Gastroesophageal sphincter (tissue), 4 donors: ENCODE data around the gene KCNMA1. TPM values are rescaled to one million over a fixed set of nuclear protein-coding genes. Genes with fewer than 3 reads are reported as not detected.

Experiments used
- ATAC-seq: fragments of 150-250 bp; one replicate; pipeline ENCODE4 v1.9.1; 2016; ENCODE audit warnings: mild to moderate bottlenecking, moderate library complexity
- H3K27ac ChIP-seq, 4 donors: fragments of 200-600 bp; sonication (generic) in 3 of 4; 1 replicate in 3 of 4; 2 replicates in 1 of 4; pipeline ENCODE4 v1.5.1; 2016 to 2019
- H3K27me3 ChIP-seq: fragments of 200-600 bp; sonication (generic); one replicate; pipeline ENCODE4 v1.5.1; 2019
- H3K36me3 ChIP-seq, 2 donors: fragments of 200-600 bp; sonication (generic); one replicate each; pipeline ENCODE4 v1.5.1; 2019; ENCODE audit warnings: control low read depth in 1 of 2
- H3K4me1 ChIP-seq, 3 donors: fragments of 200-600 bp; sonication (generic); 1 replicate in 2 of 3; 2 replicates in 1 of 3; pipeline ENCODE4 v1.5.1; 2016 to 2019; ENCODE audit warnings: control low read depth in 2 of 3
- H3K4me3 ChIP-seq, 2 donors: fragments of 200-600 bp; sonication (generic); one replicate each; pipeline ENCODE4 v1.5.1; 2019; ENCODE audit warnings: mild to moderate bottlenecking in 1 of 2, moderate library complexity in 1 of 2
- H3K9me3 ChIP-seq, 3 donors: fragments of 200-600 bp; sonication (generic); one replicate each; pipeline ENCODE4 v1.5.1; 2017 to 2019; ENCODE audit warnings: control low read depth in 2 of 3
- EP300 ChIP-seq: sonication (generic); formaldehyde crosslinking; IDR thresholded peaks from one replicate; pipeline ENCODE4 v1.6.1; 2017; ENCODE audit warnings: antibody characterized with exemption, mild to moderate bottlenecking
- POLR2A ChIP-seq, 2 donors: fragments of 450-650 bp; IDR thresholded peaks; one replicate each; pipeline ENCODE4 v1.6.1; 2017; ENCODE audit warnings: antibody characterized with exemption in 2 of 2, mild to moderate bottlenecking in 2 of 2, moderate library complexity in 1 of 2
- POLR2AphosphoS5 ChIP-seq: sonication (generic); formaldehyde crosslinking; IDR thresholded peaks from one replicate; pipeline ENCODE4 v1.6.1; 2017; ENCODE audit warnings: antibody characterized with exemption
- WGBS, 2 donors: methylation state at CpG; one replicate each; pipeline ENCODE4 v1.1.5; 2018; ENCODE audit warnings: low coverage in 1 of 2; 5-methylcytosine and 5-hydroxymethylcytosine counted together
- total RNA-seq, 4 donors: library from RNA; depleted of rRNA; stranded (reverse); fragments of >200 nt; gene quantifications; one replicate each; pipeline ENCODE4 v1.1.0, GENCODE V29; 2016
- TF ChIP-seq, protein P1 (sequence below), 4 experiments: fragments of 200-600 bp in 2 of 4; fragments of 450-650 bp in 2 of 4; sonication (generic) in 1 of 4; IDR thresholded peaks; one replicate each; pipeline ENCODE4 v1.5.1; 2017 to 2019; ENCODE audit warnings: antibody characterized with exemption in 4 of 4, mild to moderate bottlenecking in 2 of 4, moderate library complexity in 2 of 4

The KCNMA1 gene
- total RNA-seq, 4 donors from 2014 or later, result 168 to 389 (median 323) TPM

DNA sequence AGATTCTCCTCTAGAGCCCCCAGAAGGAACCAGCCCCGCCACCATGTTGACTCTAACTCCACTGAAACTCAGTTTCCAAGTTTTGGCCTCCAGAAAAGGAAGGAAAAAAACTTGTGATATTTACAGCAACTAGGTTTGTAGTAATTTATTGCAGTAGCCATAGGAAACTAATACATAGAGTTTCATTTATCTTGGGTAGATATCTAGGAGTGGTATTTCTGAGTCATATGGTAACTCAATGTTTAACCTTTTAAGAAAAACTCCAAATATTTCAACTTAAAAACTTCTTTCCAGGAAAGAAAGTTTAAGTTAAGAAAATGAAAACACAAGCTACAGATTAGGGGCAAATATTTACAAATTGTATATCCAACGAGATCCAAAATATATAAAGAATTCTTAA is 576.7 kb downstream of the KCNMA1 start:
- H3K27me3 ChIP-seq, result no peaks in the 10 kb centered on the region
- no peak overlapping the region for H3K4me3 ChIP-seq
- 90 to 93% methylated on average over 2 of the region's 2 CpGs for WGBS, 2 donors
- ATAC-seq, result no peak
- H3K36me3 ChIP-seq, result peaks cover 0 to 26% of the 10 kb centered on the region in 2 donors
- H3K4me1 ChIP-seq, result peaks cover 0 to 2% (median 0%) of the 10 kb centered on the region in 3 donors
- H3K27ac ChIP-seq, result no peak overlapping the region
- no peak for TF ChIP-seq POLR2AphosphoS5
- TF ChIP-seq EP300, result no peak
- TF ChIP-seq, protein P1, sequence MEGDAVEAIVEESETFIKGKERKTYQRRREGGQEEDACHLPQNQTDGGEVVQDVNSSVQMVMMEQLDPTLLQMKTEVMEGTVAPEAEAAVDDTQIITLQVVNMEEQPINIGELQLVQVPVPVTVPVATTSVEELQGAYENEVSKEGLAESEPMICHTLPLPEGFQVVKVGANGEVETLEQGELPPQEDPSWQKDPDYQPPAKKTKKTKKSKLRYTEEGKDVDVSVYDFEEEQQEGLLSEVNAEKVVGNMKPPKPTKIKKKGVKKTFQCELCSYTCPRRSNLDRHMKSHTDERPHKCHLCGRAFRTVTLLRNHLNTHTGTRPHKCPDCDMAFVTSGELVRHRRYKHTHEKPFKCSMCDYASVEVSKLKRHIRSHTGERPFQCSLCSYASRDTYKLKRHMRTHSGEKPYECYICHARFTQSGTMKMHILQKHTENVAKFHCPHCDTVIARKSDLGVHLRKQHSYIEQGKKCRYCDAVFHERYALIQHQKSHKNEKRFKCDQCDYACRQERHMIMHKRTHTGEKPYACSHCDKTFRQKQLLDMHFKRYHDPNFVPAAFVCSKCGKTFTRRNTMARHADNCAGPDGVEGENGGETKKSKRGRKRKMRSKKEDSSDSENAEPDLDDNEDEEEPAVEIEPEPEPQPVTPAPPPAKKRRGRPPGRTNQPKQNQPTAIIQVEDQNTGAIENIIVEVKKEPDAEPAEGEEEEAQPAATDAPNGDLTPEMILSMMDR (IDR thresholded peaks at IDR 0.05), result no peak
- TF ChIP-seq POLR2A (IDR thresholded peaks at IDR 0.05), result no peak
- no peaks in the 10 kb centered on the region for H3K9me3 ChIP-seq

DNA sequence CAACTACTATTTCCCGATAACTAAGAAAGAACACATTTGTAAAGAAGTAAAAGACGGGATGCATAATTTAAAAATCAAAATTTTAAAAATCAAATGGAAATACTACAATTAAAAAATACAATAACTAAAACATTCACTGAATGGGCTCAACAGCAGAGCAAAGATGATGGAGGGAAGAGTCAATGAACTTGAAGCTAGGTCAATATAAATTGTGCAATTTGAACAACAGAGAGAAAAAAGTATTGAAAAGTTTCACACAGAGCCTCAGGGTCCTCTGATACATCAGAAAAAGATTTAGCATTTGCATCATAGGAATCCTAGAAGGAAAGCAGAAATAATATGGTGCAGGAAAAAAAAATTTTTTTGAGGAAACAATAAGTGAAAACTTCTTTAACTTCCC is 581.0 kb downstream of the KCNMA1 start:
- no peaks in the 10 kb centered on the region for H3K4me1 ChIP-seq
- H3K27me3 ChIP-seq, result no peaks in the 10 kb centered on the region
- peaks cover 0 to 6% of the 10 kb centered on the region in 2 donors for H3K36me3 ChIP-seq
- TF ChIP-seq EP300 (no peak), POLR2AphosphoS5 (no peak), POLR2A (IDR thresholded peaks at IDR 0.05) (no peak)
- TF ChIP-seq, protein P1 (IDR thresholded peaks at IDR 0.05), result no peak
- H3K4me3 ChIP-seq, result no peak overlapping the region
- H3K27ac ChIP-seq, result no peak overlapping the region
- ATAC-seq, result no peak
- WGBS, 2 donors, result 96 to 100% methylated on average over 2 of the region's 2 CpGs
- no peaks in the 10 kb centered on the region for H3K9me3 ChIP-seq

DNA sequence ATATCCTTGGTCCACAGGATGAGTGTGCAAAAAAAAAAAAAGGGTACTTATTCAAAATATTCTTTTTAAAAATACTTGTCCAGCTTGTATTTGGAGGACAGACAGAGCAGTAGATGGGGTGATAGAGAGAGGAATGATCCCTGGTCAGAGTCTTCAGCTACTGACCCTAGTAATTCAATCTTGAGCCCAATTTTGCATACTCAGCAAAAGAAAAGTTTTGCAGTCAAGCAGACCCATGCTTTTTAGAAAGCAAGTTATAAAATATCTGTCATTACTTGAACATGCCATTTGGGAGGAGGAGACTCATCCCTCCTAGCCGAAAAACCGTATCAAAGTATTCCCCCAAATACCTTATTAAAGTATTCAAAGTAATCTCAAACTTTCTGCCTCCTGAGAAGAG is 585.0 kb downstream of the KCNMA1 start:
- no peaks in the 10 kb centered on the region for H3K4me1 ChIP-seq
- no peak for ATAC-seq
- H3K4me3 ChIP-seq, result no peak overlapping the region
- no peaks in the 10 kb centered on the region for H3K9me3 ChIP-seq
- H3K27ac ChIP-seq, result no peak overlapping the region
- H3K27me3 ChIP-seq, result no peaks in the 10 kb centered on the region
- H3K36me3 ChIP-seq, result no peaks in the 10 kb centered on the region
- WGBS, 2 donors, result 85% methylated on average over 2 of the region's 2 CpGs; no CpG with 5 or more reads in 1 of the 2 donors
- TF ChIP-seq POLR2A (IDR thresholded peaks at IDR 0.05) (no peak), EP300 (no peak), POLR2AphosphoS5 (no peak)
- TF ChIP-seq, protein P1 (IDR thresholded peaks at IDR 0.05), result no peak

DNA sequence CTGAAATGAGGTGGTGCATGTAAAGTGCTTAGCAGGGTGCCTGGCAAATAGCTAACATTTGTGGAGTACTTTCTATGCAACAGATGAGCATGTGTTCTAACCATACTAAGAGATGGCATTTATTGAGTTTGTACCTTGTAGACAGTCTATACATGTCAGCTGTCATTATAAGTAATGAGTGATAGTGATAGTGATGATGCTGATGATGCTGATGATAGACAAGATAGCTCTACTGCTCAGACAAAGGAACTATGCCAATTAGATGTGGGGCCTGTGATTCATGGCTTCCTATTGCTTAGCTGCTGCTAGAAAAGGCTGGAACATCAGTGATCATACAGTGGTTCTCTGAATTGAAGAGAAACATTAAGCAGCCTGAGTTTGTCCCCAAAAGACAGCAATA is 585.8 kb downstream of the KCNMA1 start:
- no peaks in the 10 kb centered on the region for H3K27me3 ChIP-seq
- no peaks in the 10 kb centered on the region for H3K36me3 ChIP-seq
- ATAC-seq, result no peak
- TF ChIP-seq POLR2AphosphoS5, result no peak
- no peaks in the 10 kb centered on the region for H3K9me3 ChIP-seq
- no peak overlapping the region for H3K27ac ChIP-seq
- no peak overlapping the region for H3K4me3 ChIP-seq
- peaks cover 0 to 5% (median 0%) of the 10 kb centered on the region in 3 donors for H3K4me1 ChIP-seq

DNA sequence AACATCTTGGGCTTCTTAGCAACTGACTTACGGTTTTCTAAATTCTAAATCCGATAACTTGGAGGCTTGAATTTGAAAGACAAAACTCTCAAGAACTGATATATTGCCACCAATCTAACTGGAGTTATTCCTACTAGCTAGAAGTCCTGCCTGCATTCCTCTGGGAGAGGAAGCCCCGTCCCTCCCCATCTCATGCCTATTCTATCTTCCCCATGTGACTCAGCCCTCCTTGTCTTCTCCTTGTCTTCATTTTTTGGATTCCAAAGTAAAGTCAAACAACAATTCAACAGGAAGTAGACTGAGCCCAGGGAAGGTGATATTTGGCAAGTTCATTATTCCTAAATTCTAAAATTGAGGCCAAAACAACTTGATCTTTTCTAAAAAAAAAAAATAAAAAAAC is 587.7 kb downstream of the KCNMA1 start:
- no peak overlapping the region for H3K27ac ChIP-seq
- H3K4me3 ChIP-seq, result no peak overlapping the region
- no peaks in the 10 kb centered on the region for H3K9me3 ChIP-seq
- H3K36me3 ChIP-seq, result no peaks in the 10 kb centered on the region
- TF ChIP-seq POLR2AphosphoS5, result no peak
- TF ChIP-seq EP300, result no peak
- no peak for TF ChIP-seq POLR2A (IDR thresholded peaks at IDR 0.05)
- TF ChIP-seq, protein P1 (IDR thresholded peaks at IDR 0.05), result no peak
- peaks cover 0 to 11% (median 0%) of the 10 kb centered on the region in 3 donors for H3K4me1 ChIP-seq
- ATAC-seq, result no peak
- 69 to 70% methylated on average over 3 of the region's 3 CpGs for WGBS, 2 donors
- no peaks in the 10 kb centered on the region for H3K27me3 ChIP-seq
